IMR-90 (cell line): ENCODE measurements around the gene C1orf52. TPM values are rescaled to one million over a fixed set of nuclear protein-coding genes. Genes with fewer than 3 reads are reported as not detected.

ENCODE experiments used
- ATAC-seq: fragments of 200-7000 bp; cut with Tn5 transposase; 2 replicates; pipeline ENCODE4 v1.9.1; 2020; ENCODE audit warnings: low read depth, mild to moderate bottlenecking, moderate library complexity
- BruUV-seq: library from RNA; stranded (reverse); fragments of 400-500 nt; replicated peaks from 2 replicates; lab custom pipeline; 2021; lab: Mats Ljungman, UMichigan
- CTCF ChIA-PET: fragments of 300-600 bp; formaldehyde crosslinking; extraction: SDS; loops from one replicate; lab custom pipeline; 2021; ENCODE audit warnings: antibody characterized with exemption; lab: Yijun Ruan, JAX
- POLR2A ChIA-PET: fragments of 300-600 bp; sonication (Branson Sonifier 250); formaldehyde crosslinking; loops from one replicate; lab custom pipeline; 2022; ENCODE audit warnings: antibody characterized with exemption; ENCODE audit not compliant: unreplicated experiment; lab: Charles Lee
- DNase-seq: peaks from one replicate; pipeline ENCODE4 v3.0.0; 2013
- H2AFZ ChIP-seq: replicated peaks from 2 replicates; pipeline ENCODE3; 2013; ENCODE audit warnings: low read length, mild to moderate bottlenecking; ENCODE audit not compliant: poor library complexity
- H2AK5ac ChIP-seq: 2 replicates; pipeline ENCODE4 v1.6.1; 2013; ENCODE audit warnings: low read depth, low read length, inconsistent platforms
- H2AK9ac ChIP-seq: replicated peaks from 2 replicates; pipeline ENCODE3; 2013; ENCODE audit warnings: mild to moderate bottlenecking, low read depth, low read length, moderate library complexity; ENCODE audit not compliant: poor library complexity
- H2BK120ac ChIP-seq: 2 replicates; pipeline ENCODE4 v1.6.1; 2013; ENCODE audit warnings: low read depth, low read length, inconsistent platforms
- H2BK15ac ChIP-seq: 3 replicates; pipeline ENCODE4 v1.6.1; 2013; ENCODE audit warnings: low read depth, low read length, inconsistent platforms
- H2BK20ac ChIP-seq: 2 replicates; pipeline ENCODE4 v1.6.1; 2013; ENCODE audit warnings: low read depth, mild to moderate bottlenecking, inconsistent platforms, low read length, moderate library complexity
- H2BK5ac ChIP-seq: 2 replicates; pipeline ENCODE4 v1.6.1; 2013; ENCODE audit warnings: mild to moderate bottlenecking, low read depth, low read length, inconsistent platforms; ENCODE audit not compliant: poor library complexity, severe bottlenecking
- H3K14ac ChIP-seq: replicated peaks from 2 replicates; pipeline ENCODE4 v1.6.1; 2013; ENCODE audit warnings: low read depth, low read length, inconsistent platforms
- H3K18ac ChIP-seq: 2 replicates; pipeline ENCODE4 v1.6.1; 2013; ENCODE audit warnings: low read depth, low read length, control low read depth
- H3K23ac ChIP-seq: 2 replicates; pipeline ENCODE4 v1.6.1; 2013; ENCODE audit warnings: low read depth, low read length, inconsistent platforms
- H3K27ac ChIP-seq: 2 replicates; pipeline ENCODE4 v1.5.1; 2013; ENCODE audit warnings: mild to moderate bottlenecking, control low read depth, low read length; ENCODE audit not compliant: insufficient read depth
- H3K27me3 ChIP-seq: 2 replicates; pipeline ENCODE4 v1.6.1; 2013; ENCODE audit warnings: low read length; ENCODE audit not compliant: control insufficient read depth, insufficient read depth
- H3K36me3 ChIP-seq: 2 replicates; pipeline ENCODE4 v1.6.1; 2013; ENCODE audit warnings: low read length, mixed read lengths; ENCODE audit not compliant: control insufficient read depth, insufficient read depth
- H3K4ac ChIP-seq: 2 replicates; pipeline ENCODE4 v1.6.1; 2013; ENCODE audit warnings: low read depth, low read length, inconsistent platforms
- H3K4me1 ChIP-seq: 2 replicates; pipeline ENCODE4 v1.6.1; 2013; ENCODE audit warnings: low read length, mixed read lengths; ENCODE audit not compliant: control insufficient read depth, insufficient read depth
- H3K4me2 ChIP-seq: 2 replicates; pipeline ENCODE4 v1.6.1; 2013; ENCODE audit warnings: low read depth, mild to moderate bottlenecking, control low read depth, low read length, moderate library complexity
- H3K4me3 ChIP-seq: 2 replicates; pipeline ENCODE4 v1.5.1; 2013; ENCODE audit warnings: low read depth, mild to moderate bottlenecking, control low read depth, low read length, moderate library complexity; ENCODE audit not compliant: insufficient read depth
- H3K56ac ChIP-seq: 2 replicates; pipeline ENCODE4 v1.6.1; 2013; ENCODE audit warnings: low read length, inconsistent platforms; ENCODE audit not compliant: insufficient read depth; ENCODE audit errors: extremely low read depth
- H3K79me1 ChIP-seq, 2 experiments: 2 replicates each; pipeline ENCODE4 v1.6.1; 2013; ENCODE audit warnings: low read length in 2 of 2, inconsistent platforms in 1 of 2, low read depth in 1 of 2
- H3K9ac ChIP-seq: 2 replicates; pipeline ENCODE4 v1.6.1; 2013; ENCODE audit warnings: low read depth, low read length, control low read depth
- H3K9me1 ChIP-seq: 2 replicates; pipeline ENCODE4 v1.6.1; 2013; ENCODE audit warnings: low read length, inconsistent platforms; ENCODE audit not compliant: insufficient read depth
- H3K9me3 ChIP-seq: 2 replicates; pipeline ENCODE4 v1.6.1; 2013; ENCODE audit warnings: low read length; ENCODE audit not compliant: control insufficient read depth, insufficient read depth
- H4K20me1 ChIP-seq: 2 replicates; pipeline ENCODE4 v1.6.1; 2013; ENCODE audit warnings: low read length, inconsistent platforms; ENCODE audit not compliant: insufficient read depth
- H4K5ac ChIP-seq: 2 replicates; pipeline ENCODE4 v1.6.1; 2013; ENCODE audit warnings: mild to moderate bottlenecking, low read depth, low read length, control low read depth
- H4K8ac ChIP-seq, 2 experiments: 2 replicates each; pipeline ENCODE4 v1.6.1; 2013; ENCODE audit warnings: low read depth in 2 of 2, low read length in 2 of 2, control low read depth in 1 of 2, inconsistent platforms in 1 of 2
- H4K91ac ChIP-seq: 2 replicates; pipeline ENCODE4 v1.6.1; 2013; ENCODE audit warnings: low read depth, low read length, inconsistent platforms; ENCODE audit not compliant: insufficient read depth
- FOS ChIP-seq: fragments of 150-350 bp; IDR thresholded peaks from 2 replicates; pipeline ENCODE4 v1.6.1; 2016; ENCODE audit warnings: low read depth, low read length
- RAD21 ChIP-seq: IDR thresholded peaks from 2 replicates; pipeline ENCODE4 v1.6.1; 2012; ENCODE audit warnings: low read length, improper control_type of control experiment
- RCOR1 ChIP-seq: IDR thresholded peaks from 2 replicates; pipeline ENCODE4 v1.6.1; 2012; ENCODE audit warnings: mild to moderate bottlenecking, low read length, improper control_type of control experiment; ENCODE audit not compliant: insufficient replicate concordance
- RFX5 ChIP-seq: IDR thresholded peaks from 2 replicates; pipeline ENCODE4 v1.8.0; 2012; ENCODE audit warnings: low read depth, mild to moderate bottlenecking, low read length, moderate library complexity
- SMC3 ChIP-seq: fragments of 150-350 bp; IDR thresholded peaks from 2 replicates; pipeline ENCODE4 v1.6.1; 2016; ENCODE audit warnings: low read depth, mild to moderate bottlenecking, antibody characterized with exemption, low read length, moderate library complexity
- WGBS, 2 experiments: methylation state at CpG; one replicate each; pipeline versions ENCODE4 v1.1.5 to v1.1.7; 2013; ENCODE audit warnings: missing lambda C conversion rate in 2 of 2; ENCODE audit not compliant: insufficient read length in 1 of 2; ENCODE audit errors: extremely low coverage in 2 of 2; 5-methylcytosine and 5-hydroxymethylcytosine counted together
- dilution Hi-C: fragments of 300-500 bp; cut with HindIII; formaldehyde crosslinking; loops from one replicate; pipeline ENCODE4 v1.14.3; 2018; ENCODE audit warnings: low sequenced_read_pairs; ENCODE audit not compliant: unreplicated experiment
- in situ Hi-C: fragments of 300-500 bp; cut with MboI; formaldehyde crosslinking; loops from 3 replicates; pipeline ENCODE4 v1.14.3; 2019; ENCODE audit warnings: low sequenced_read_pairs, inconsistent platforms, mixed read lengths
- intact Hi-C: fragments of 100-400 bp; cut with micrococcal nuclease; formaldehyde crosslinking; loops from 2 replicates; pipeline ENCODE4 v1.10.0; 2022
- polyA plus RNA-seq, 3 experiments: library from polyadenylated mRNA; depleted of rRNA; stranded (reverse); fragments of >200 nt; gene quantifications; 2 replicates each; pipeline ENCODE4 v1.2.3, GENCODE V29; 2012; ENCODE audit warnings: low replicate concordance in 1 of 3
- total RNA-seq: library from RNA; depleted of rRNA; stranded (reverse); fragments of >200 nt; gene quantifications from 2 replicates; pipeline ENCODE4 v1.2.3, GENCODE V29; 2012
- TF ChIP-seq, protein P1 (sequence below): fragments of 150-350 bp; IDR thresholded peaks from 2 replicates; pipeline ENCODE4 v1.6.1; 2016; ENCODE audit warnings: low read depth, mild to moderate bottlenecking, low read length, moderate library complexity, borderline replicate concordance
- TF ChIP-seq, protein P2 (sequence below): fragments of 150-350 bp; IDR thresholded peaks from 2 replicates; pipeline ENCODE4 v1.6.1; 2017; ENCODE audit warnings: mild to moderate bottlenecking, antibody characterized with exemption, low read length, low read depth

Gene C1orf52
- total and polyA plus RNA-seq, 2 of the 4 experiments (the other 2 are of a cell fraction) = 16.3 to 33.5 TPM

DNA sequence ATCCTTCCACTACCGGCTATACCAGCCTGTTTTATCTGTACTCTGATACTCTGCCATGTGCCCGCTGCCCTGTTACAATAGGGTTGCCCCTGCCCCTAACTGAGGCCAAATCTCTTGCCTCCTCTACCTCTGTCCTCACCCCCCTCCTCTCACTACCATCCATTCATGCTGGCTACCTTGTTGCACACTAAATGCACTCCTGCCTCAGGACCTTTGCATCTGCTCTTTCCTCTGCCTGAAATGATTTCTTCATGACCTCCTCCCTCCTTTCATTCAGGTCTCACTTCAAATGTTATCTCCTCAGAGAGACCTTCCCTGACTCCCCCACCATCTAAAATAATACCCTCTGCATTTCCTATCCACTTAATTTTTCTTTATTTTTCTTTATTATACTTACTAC lies 51.0 kb downstream of the C1orf52 start:
- intact Hi-C loops (no loop called here), dilution Hi-C loops (no loop called here), in situ Hi-C loops (no loop called here)
- 80% methylated on average over 2 of the region's 2 CpGs; no CpG with 5 or more reads in 1 of the 2 experiments for WGBS, 2 experiments
- no peaks in the 10 kb centered on the region for H4K20me1 ChIP-seq
- H3K9ac ChIP-seq = no peak overlapping the region
- ChIA-PET POLR2A (no interaction called here), CTCF (no interaction called here)
- H3K4me1 ChIP-seq = peaks cover 1% of the 10 kb centered on the region; the same call in 1 of the 2 replicates
- no peak overlapping the region for H2BK5ac ChIP-seq
- no peak overlapping the region for H3K56ac ChIP-seq
- H3K36me3 ChIP-seq = no peaks in the 10 kb centered on the region
- H2AK5ac ChIP-seq = no peak overlapping the region
- no peak overlapping the region for H3K4ac ChIP-seq
- H3K79me1 ChIP-seq = no peaks in the 10 kb centered on the region
- H3K9me3 ChIP-seq = no peaks in the 10 kb centered on the region
- TF ChIP-seq FOS = no peak
- TF ChIP-seq, protein P1, sequence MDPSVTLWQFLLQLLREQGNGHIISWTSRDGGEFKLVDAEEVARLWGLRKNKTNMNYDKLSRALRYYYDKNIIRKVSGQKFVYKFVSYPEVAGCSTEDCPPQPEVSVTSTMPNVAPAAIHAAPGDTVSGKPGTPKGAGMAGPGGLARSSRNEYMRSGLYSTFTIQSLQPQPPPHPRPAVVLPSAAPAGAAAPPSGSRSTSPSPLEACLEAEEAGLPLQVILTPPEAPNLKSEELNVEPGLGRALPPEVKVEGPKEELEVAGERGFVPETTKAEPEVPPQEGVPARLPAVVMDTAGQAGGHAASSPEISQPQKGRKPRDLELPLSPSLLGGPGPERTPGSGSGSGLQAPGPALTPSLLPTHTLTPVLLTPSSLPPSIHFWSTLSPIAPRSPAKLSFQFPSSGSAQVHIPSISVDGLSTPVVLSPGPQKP = no peak
- no peak for TF ChIP-seq SMC3
- TF ChIP-seq RAD21 = no peak
- TF ChIP-seq, protein P2, sequence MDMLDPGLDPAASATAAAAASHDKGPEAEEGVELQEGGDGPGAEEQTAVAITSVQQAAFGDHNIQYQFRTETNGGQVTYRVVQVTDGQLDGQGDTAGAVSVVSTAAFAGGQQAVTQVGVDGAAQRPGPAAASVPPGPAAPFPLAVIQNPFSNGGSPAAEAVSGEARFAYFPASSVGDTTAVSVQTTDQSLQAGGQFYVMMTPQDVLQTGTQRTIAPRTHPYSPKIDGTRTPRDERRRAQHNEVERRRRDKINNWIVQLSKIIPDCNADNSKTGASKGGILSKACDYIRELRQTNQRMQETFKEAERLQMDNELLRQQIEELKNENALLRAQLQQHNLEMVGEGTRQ = no peak
- TF ChIP-seq RFX5 = no peak
- TF ChIP-seq RCOR1 = no peak
- H4K91ac ChIP-seq = no peak overlapping the region
- no peak overlapping the region for H3K4me3 ChIP-seq
- H3K27ac ChIP-seq = no peak overlapping the region
- H4K5ac ChIP-seq = no peak overlapping the region
- no peak overlapping the region for H2AFZ ChIP-seq
- H2BK20ac ChIP-seq = no peak overlapping the region
- H3K9me1 ChIP-seq = no peaks in the 10 kb centered on the region
- H2BK120ac ChIP-seq = no peak overlapping the region
- H3K14ac ChIP-seq = no peak overlapping the region
- no peak overlapping the region for H3K23ac ChIP-seq
- H4K8ac ChIP-seq = no peak overlapping the region
- H3K4me2 ChIP-seq = no peak overlapping the region
- H3K27me3 ChIP-seq = no peaks in the 10 kb centered on the region
- BruUV-seq = no TSS peak
- DNase-seq (no peak), ATAC-seq (no peak)
- no peak overlapping the region for H3K18ac ChIP-seq
- H2BK15ac ChIP-seq = no peak overlapping the region
- no peak overlapping the region for H2AK9ac ChIP-seq
